ENCODE measurements around the gene SMAP1.

SMAP1 gene

DNA sequence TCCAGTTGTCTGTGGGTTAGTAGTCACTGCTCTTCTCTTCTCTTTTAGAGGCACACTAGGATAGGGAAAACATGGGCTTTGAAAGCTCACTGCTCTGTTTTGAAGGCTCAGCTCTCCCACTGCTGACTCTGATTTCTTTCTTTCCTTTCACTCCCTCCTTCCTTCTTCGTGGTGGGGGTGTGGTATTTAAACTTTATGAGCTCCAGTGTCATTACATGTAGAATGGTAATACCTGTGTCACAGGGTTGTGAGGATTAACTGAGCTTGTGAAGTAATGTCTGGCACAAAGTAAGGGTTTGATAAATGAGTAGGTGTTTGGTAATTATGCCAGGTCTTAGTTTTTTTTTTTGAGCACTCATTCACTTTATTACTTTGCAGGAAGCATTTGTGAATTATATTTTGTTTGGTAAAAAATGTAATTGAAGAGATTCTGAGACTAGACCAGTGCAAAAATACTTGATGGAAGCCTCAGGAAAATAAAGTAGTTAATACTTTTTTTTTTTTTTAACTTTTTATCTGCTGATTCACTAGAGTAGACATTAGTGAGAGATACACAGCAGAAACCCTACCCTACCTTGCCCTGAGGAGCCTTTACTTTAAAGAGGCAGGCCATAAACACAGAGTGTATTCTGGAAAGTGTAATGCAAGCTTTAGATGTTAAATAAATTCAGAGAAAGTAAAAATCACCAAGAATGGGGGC is 17.3 kb downstream of the SMAP1 start:
- no peak for DNase-seq (ENCODE audit: low read depth)

- no peak for DNase-seq (ENCODE audit: low read depth)
These were observed 18.0 kb downstream of the SMAP1 start for GRCh38 chr6:70685494-70686180.

- no peak for DNase-seq (ENCODE audit: low read depth)
These were observed 19.0 kb downstream of the SMAP1 start for GRCh38 chr6:70686548-70687133.

GRCh38 chr6:70693887-70694286 is 26.2 kb downstream of the SMAP1 start:
- DNase-seq (ENCODE audit: low read depth), result no peak

DNA sequence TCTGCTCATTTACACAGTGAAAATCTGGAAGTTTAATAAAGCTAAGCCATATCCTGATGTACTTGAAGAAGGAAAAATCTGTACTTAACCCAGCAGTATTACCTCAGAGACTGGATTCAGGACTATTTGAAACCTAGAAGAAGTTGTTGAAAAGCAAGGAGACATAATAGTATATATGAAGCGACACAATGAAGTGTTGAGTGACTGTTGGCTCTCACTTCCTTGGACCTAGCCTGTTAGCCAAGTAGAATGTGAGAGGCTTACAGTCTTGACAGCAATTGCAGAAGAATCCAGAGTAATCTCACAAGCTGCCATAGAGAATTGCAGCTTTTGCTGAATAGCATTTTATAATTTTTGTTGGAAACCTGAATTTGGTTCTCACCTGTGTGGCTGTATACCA is 26.7 kb downstream of the SMAP1 start:
- DNase-seq (ENCODE audit: low read depth), result no peak

DNA sequence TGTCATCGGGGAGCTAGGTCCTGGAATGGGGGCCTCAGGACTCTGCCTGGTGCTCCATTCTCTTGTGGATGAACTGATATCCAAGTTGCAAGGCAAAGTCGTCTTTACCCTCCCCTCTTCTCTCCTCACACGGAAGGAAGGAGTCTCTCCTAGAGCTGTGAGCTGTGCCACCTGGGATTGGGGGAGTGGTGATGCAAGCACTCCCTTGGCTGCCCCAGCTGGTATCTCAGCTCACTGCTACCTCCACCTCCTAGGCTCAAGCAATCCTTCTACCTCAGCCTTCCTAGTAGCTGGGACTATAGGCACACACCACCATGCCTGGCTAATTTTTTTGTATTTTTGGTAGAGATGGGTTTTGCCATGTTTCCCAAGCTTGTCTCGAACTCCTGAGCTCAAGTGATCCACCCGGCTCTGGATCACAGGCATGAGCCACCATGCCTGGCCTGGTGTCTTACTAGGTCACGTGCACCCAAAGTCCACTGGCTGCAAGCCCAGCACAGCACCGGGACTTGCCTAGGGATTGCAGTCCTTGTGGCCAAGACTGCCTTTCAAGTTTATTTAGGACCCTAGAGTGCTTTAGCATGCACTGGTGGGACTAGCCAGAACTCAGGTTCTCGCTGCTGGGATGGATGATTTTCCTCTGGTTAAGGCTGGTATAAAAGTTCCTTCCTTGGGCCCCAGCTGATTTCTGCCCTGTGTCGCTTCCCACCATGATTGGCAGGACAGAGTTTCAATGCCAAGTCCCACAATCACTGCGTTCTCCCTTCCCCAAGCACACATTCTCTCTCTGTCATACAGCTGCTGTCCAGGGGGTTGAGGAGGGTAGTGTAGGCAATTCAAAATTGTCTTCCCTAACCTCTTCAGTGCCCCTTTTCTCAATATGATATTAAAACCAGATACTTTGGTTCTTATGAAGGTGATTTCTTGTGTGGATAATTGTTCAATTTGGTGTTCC is 33.5 kb downstream of the SMAP1 start:
- DNase-seq (ENCODE audit: low read depth), result no peak

DNA sequence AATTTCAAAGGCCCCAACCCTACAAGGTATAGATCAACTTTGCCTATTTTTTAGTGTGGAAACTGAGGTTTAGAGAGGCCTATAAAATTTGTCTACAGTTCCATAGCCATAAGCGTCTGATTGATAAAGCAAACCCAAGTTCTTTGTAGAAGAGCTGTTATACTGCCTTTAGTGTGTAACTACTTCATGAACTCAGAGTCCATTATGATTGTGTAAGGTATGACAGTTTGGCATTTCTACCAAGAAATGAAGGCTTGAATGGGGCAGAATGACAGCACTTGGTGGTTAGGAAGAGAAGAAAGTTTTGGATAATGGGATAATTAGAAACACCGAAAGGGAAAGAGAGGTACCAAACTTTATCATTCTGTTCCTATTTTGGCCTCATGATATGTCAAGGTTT is 38.1 kb downstream of the SMAP1 start:
- DNase-seq (ENCODE audit: low read depth), result no peak

- DNase-seq (ENCODE audit: low read depth), result no peak
These were observed 38.9 kb downstream of the SMAP1 start for GRCh38 chr6:70706491-70707123.

DNA sequence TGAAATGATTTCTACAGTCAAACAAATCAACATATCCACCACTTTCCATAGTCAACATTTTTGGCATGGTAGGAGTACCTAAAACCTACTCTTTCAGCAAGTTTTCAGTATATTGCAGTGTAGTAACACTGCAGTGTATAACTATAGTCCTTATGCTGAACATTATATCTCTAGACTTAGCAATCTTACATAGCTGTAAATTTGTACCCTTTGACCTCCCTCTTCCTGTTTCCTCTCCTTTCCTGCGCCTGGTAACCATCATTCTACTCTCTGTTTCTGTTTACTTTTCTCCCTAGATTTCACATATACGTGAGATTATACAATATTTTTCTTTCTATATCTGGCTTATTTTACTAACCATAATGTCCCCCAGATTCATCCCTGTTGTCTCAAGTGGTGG is 40.2 kb downstream of the SMAP1 start:
- DNase-seq (ENCODE audit: low read depth), result no peak

DNA sequence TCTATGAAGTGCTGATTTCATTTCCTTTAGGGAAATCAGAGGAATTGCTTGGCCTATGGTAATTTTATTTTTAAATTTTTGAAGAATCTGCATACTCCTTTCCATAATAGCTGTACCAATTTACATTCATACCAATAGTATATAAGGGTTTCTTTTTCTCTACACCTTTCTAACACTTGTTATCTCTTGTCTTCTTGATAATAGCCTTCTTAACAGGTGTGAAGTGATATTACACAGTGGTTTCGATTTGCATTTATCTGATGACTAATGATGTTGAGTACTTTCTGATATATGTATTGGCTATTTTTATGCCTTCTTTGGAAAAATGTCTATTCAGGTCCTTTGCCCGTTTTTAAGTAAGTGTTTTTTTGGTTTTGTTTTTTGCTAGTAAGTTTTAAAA is 40.8 kb downstream of the SMAP1 start:
- DNase-seq (ENCODE audit: low read depth), result no peak

- DNase-seq (ENCODE audit: low read depth), result no peak
These were observed 42.1 kb downstream of the SMAP1 start for GRCh38 chr6:70709826-70710225.

GRCh38 chr6:70714716-70715257 is 47.1 kb downstream of the SMAP1 start:
- no peak for DNase-seq (ENCODE audit: low read depth)

GRCh38 chr6:70717038-70717801 is 49.5 kb downstream of the SMAP1 start:
- no peak for DNase-seq (ENCODE audit: low read depth)

DNA sequence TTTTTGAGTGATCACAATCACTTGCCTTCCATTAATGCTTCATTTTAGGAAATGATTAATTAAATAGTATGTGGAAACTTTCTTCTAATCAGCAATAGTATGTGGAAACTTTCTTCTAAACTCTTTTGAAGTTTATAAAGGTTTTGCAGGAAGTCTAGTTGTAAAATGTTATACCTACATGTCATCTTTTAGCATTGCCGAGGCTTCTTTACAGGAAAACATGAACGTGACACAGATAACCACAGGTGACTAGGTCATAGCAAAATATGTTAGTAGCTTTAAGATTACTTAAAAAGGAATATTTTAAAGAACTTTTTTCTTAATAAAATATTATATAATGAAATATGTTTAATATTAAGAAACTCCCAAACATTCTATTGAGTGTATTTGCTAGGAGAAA is 56.8 kb downstream of the SMAP1 start:
- no peak for DNase-seq (ENCODE audit: low read depth)

DNA sequence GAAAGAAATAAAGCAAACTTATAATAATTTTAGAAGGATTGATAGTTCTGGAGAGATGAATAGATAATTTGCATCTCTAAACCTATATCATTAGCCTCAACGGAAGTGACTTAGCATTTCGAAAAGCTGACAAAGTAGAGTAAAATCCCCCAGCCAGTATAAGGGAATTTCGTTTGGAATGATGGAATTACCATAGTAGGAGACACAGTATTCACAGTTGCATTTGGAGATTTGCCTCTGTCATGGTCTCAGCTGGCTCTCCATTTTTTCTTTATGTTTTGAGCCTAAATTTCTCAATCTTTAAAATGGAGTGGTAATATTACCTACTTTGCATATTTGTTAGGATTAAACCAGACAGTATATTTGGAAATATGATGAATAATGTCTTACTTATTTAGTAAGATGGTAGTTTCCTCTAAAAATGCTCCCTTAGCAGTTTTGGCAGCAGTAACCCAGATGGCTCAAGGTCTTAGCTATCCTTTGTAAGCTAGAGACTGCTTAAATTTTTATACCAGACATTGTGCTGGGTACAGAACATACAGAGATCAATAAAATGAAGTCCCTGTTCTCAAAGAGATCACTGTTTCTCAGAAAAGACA is 58.2 kb downstream of the SMAP1 start:
- no peak for DNase-seq (ENCODE audit: low read depth)

- DNase-seq (ENCODE audit: low read depth), result no peak
These were observed 66.7 kb downstream of the SMAP1 start for GRCh38 chr6:70734381-70734780.

DNA sequence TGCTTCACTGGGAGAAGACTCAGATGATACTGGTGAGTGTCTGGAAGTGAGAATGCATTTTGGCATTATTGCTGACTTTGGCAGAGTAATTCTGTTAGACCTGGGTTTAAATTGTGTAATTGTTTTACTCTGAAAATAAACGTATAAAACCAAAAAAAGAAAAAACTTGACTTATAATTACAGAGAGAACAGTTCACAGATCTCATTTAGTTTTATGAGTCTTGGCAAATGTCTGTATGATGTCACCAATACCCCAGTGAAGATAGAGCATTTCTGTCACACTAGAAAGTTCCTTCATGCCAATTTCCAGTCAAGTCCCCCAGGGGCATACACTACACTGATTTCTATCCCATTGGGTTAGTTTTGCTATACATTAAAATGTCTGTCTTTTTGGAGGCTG is 67.3 kb downstream of the SMAP1 start:
- DNase-seq (ENCODE audit: low read depth), result no peak

DNA sequence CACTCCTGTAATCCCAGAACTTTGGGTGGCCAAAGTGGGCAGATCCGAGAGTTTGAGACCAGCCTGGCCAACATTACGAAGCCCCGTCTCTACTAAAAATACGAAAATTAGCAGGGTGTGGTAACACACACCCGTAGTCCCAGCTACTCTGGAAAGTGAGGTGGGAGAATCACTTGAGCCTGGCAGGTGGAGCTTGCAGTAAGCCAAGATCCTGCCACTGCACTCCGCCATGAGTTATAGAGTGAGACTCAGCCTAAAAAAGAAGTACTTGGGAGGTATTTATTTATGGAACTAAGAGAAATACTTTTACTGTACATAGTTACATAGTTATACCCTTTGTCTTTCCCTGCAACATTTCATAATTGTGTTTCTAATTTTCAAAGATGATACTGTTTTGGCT is 67.8 kb downstream of the SMAP1 start:
- DNase-seq (ENCODE audit: low read depth), result no peak

GRCh38 chr6:70738028-70738427 is 70.3 kb downstream of the SMAP1 start:
- no peak for DNase-seq (ENCODE audit: low read depth)

DNA sequence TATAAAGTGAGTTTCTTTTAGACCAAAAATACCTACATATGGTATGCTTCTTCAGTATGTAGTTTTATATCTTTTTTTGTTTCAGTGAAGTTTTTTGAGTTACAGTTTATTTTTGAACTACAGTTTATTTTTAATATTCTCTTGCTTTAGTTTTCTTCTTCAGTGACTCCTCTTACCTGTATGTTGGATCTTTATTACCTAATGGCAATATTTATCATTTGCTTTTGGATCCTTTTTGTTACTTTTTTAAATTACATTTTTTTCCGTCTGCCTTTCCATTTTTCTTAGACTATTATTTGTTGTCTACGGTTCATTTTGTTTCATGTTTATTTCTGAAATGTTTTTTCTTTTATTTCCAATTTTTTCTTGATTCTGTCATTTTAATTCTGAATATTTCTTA is 71.9 kb downstream of the SMAP1 start:
- no peak for DNase-seq (ENCODE audit: low read depth)

Data from stimulated activated CD8-positive, alpha-beta memory T cell treated with anti-CD3 and anti-CD28 coated beads, Interleukin-15, amount 100 ng/mL, for 1 hour (primary cell).